ENCODE results near the gene EIF4A2. TPM values are rescaled to one million over a fixed set of nuclear protein-coding genes. Genes with fewer than 3 reads are reported as not detected.

Gene EIF4A2
- polyA plus RNA-seq, 1 of the 3 experiments (the other 2 are of a cell fraction) = 270 TPM

- Histone ChIP-seq H3K9ac (no peak overlapping the region), H3K9me3 (no peaks in the 10 kb centered on the region), H3K27ac (ENCODE audit: low read depth in 2 of 2, low read length in 1 of 2) (no peak overlapping the region), H2AFZ (ENCODE audit: low read depth) (no peak overlapping the region; the same call in 1 of the 2 replicates), H3K79me2 (ENCODE audit: insufficient read depth) (no peaks in the 10 kb centered on the region), H3K9me2 (no peaks in the 10 kb centered on the region), H3K27me3 (ENCODE audit: insufficient read depth) (no peaks in the 10 kb centered on the region), H3K4me1 (ENCODE audit: control insufficient read depth in 1 of 2, insufficient read depth in 2 of 2, low read depth in 1 of 2, low read length in 1 of 2) (no peaks in the 10 kb centered on the region), H4K20me1 (ENCODE audit: insufficient read depth) (no peaks in the 10 kb centered on the region), H3K4me3 (ENCODE audit: low read depth in 2 of 2, low read length in 1 of 2) (no peak overlapping the region), H3F3A (replicated peaks; ENCODE audit: insufficient read depth) (no peaks in the 10 kb centered on the region), H3K36me3 (replicated peaks in 1 of 2; ENCODE audit: control insufficient read depth in 1 of 2, insufficient read depth in 2 of 2, low read length in 1 of 2) (no peaks in the 10 kb centered on the region), H3K4me2 (no peak overlapping the region)
- CTCF ChIA-PET = no interaction called here
- TF ChIP-seq EP300 (IDR thresholded peaks at IDR 0.05; ENCODE audit: borderline replicate concordance in 1 of 2, low read depth in 1 of 2, low read length in 1 of 2) (no peak), ZBTB33 (IDR thresholded peaks at IDR 0.05; ENCODE audit: borderline replicate concordance, low read depth) (no peak), USF1 (IDR thresholded peaks at IDR 0.05; ENCODE audit: borderline replicate concordance, low read depth) (no peak), MXI1 (IDR thresholded peaks at IDR 0.05; ENCODE audit: low read depth, low read length) (no peak), IRF3 (IDR thresholded peaks at IDR 0.05; ENCODE audit: low read depth, low read length) (no peak), FOXJ3 (CRISPR knock-in tag; IDR thresholded peaks at IDR 0.05) (no peak), RFX5 (IDR thresholded peaks at IDR 0.05; ENCODE audit: low read length) (no peak), RCOR1 (IDR thresholded peaks at IDR 0.05; ENCODE audit: low read length) (no peak), REST (IDR thresholded peaks at IDR 0.05; ENCODE audit: low read depth, low read length) (no peak)
- POLR2A ChIA-PET = no interaction called here
- 100% methylated on average over 1 of the region's 1 CpG for WGBS (ENCODE audit: low lambda C conversion rate)
- DNase-seq = no peak
These were observed 32.1 kb downstream of the EIF4A2 start for GRCh38 chr3:186815435-186815834.
